Lower leg skin (tissue), 4 donors: ENCODE data around the gene P2RY1. TPM values are rescaled to one million over a fixed set of nuclear protein-coding genes. Genes with fewer than 3 reads are reported as not detected.

Experiments
- DNase-seq, 2 donors: peaks; one replicate each; pipeline ENCODE4 v3.0.0-alpha.2; 2019; ENCODE audit warnings: low spot score in 2 of 2
- H3K4me3 ChIP-seq: fragments of 200-600 bp; sonication (generic); 2 replicates; pipeline ENCODE4 v1.5.1; 2017; ENCODE audit warnings: mild to moderate bottlenecking, low read depth; ENCODE audit not compliant: poor library complexity, severe bottlenecking
- CTCF ChIP-seq, 3 donors: fragments of 450-650 bp; IDR thresholded peaks; one replicate each; pipeline ENCODE4 v1.5.1; 2016; ENCODE audit warnings: antibody characterized with exemption in 3 of 3, mild to moderate bottlenecking in 3 of 3, moderate library complexity in 2 of 3
- POLR2A ChIP-seq, 2 donors: fragments of 450-650 bp; IDR thresholded peaks; one replicate each; pipeline ENCODE4 v1.6.1; 2016 to 2017; ENCODE audit warnings: antibody characterized with exemption in 2 of 2, mild to moderate bottlenecking in 1 of 2, moderate library complexity in 1 of 2
- WGBS, 2 donors: methylation state at CpG; one replicate each; pipeline ENCODE4 v1.1.5; 2018; 5-methylcytosine and 5-hydroxymethylcytosine counted together
- intact Hi-C: fragments of 100-400 bp; cut with DNase I; formaldehyde crosslinking; loops from one replicate; pipeline ENCODE4 v1.15.0; 2023; ENCODE audit warnings: low total_unique reads
- total RNA-seq, 4 donors: library from RNA; depleted of rRNA; stranded (reverse); fragments of >200 nt; gene quantifications; one replicate each; pipeline ENCODE4 v1.1.0, GENCODE V29; 2016

Gene P2RY1
- total RNA-seq, 4 donors from 2014 or later, result 11.6 to 18.6 (median 16.0) TPM

GRCh38 chr3:152834191-152834775 lies 648 bp upstream of the P2RY1 start:
- TF ChIP-seq CTCF (IDR thresholded peaks at IDR 0.05), result no peak
- TF ChIP-seq POLR2A (IDR thresholded peaks at IDR 0.05), result no peak
- intact Hi-C loops, result no loop called here
- H3K4me3 ChIP-seq, result peak overlapping the region; percentile 56
- WGBS, 2 donors, result 11 to 12% methylated on average over 17 of the region's 17 CpGs
- peak in 1 of 2 donors; percentile 63 for DNase-seq

GRCh38 chr3:152835601-152836102 lies 721 bp downstream of the P2RY1 start:
- intact Hi-C loops, result no loop called here
- peak in 1 of 2 donors; percentile 21 for DNase-seq

GRCh38 chr3:152836269-152836668 lies 1.3 kb downstream of the P2RY1 start:
- DNase-seq, result no peak
- intact Hi-C loops, result no loop called here
- TF ChIP-seq CTCF (IDR thresholded peaks at IDR 0.05) (no peak), POLR2A (IDR thresholded peaks at IDR 0.05) (no peak)
- H3K4me3 ChIP-seq, result peak overlapping the region; percentile 56
- 61 to 74% methylated on average over 14 of the region's 14 CpGs for WGBS, 2 donors

More at GRCh38 chr3:152835601-152836102, 721 bp downstream of the P2RY1 start:
- WGBS, 2 donors, result 2 to 6% methylated on average over 23 to 30 of the region's 47 CpGs
- peak overlapping the region; percentile 56 for H3K4me3 ChIP-seq
- TF ChIP-seq POLR2A (IDR thresholded peaks at IDR 0.05) (no peak), CTCF (IDR thresholded peaks at IDR 0.05) (no peak)

GRCh38 chr3:152839511-152839910 lies 4.6 kb downstream of the P2RY1 start:
- TF ChIP-seq CTCF (IDR thresholded peaks at IDR 0.05) (no peak), POLR2A (IDR thresholded peaks at IDR 0.05) (no peak)
- H3K4me3 ChIP-seq, result no peak overlapping the region
- DNase-seq, result no peak
- intact Hi-C loops, result no loop called here
- WGBS, 2 donors, result 56 to 68% methylated on average over 1 of the region's 1 CpG

- no peak overlapping the region for H3K4me3 ChIP-seq
- intact Hi-C loops, result no loop called here
- no peak for DNase-seq
- 23 to 42% methylated on average over 1 of the region's 1 CpG for WGBS, 2 donors
- TF ChIP-seq POLR2A (IDR thresholded peaks at IDR 0.05) (no peak), CTCF (IDR thresholded peaks at IDR 0.05) (no peak)
These were observed 6.2 kb downstream of the P2RY1 start for GRCh38 chr3:152841131-152841530.

- H3K4me3 ChIP-seq, result no peak overlapping the region
- intact Hi-C loops, result no loop called here
- TF ChIP-seq POLR2A (IDR thresholded peaks at IDR 0.05) (no peak), CTCF (IDR thresholded peaks at IDR 0.05) (no peak)
- DNase-seq, result no peak
These were observed 7.5 kb downstream of the P2RY1 start for GRCh38 chr3:152842413-152842812.
